IPS DF 4.7 (cell line): ENCODE results near the gene LTO1.
"Not testable (repeated sequence)": the region's sequence is repeated elsewhere in the genome, so short reads cannot be mapped to it uniquely, and the experiment has no call there.

Experiments
- DNase-seq: peaks from one replicate; pipeline ENCODE4 v3.0.0-alpha.2; 2013; ENCODE audit warnings: low spot score; ENCODE audit errors: extremely low read depth

LTO1 gene

GRCh38 chr11:69635804-69636511 lies 39.2 kb downstream of the LTO1 start:
- no peak for DNase-seq

GRCh38 chr11:69635195-69635594 lies 40.0 kb downstream of the LTO1 start:
- no peak for DNase-seq

GRCh38 chr11:69634590-69634989 lies 40.6 kb downstream of the LTO1 start:
- DNase-seq = no peak

- DNase-seq = no peak
Measured at GRCh38 chr11:69634069-69634468, 41.1 kb downstream of the LTO1 start.

GRCh38 chr11:69632900-69633299 lies 42.3 kb downstream of the LTO1 start:
- DNase-seq = no peak

- no peak for DNase-seq
Measured at GRCh38 chr11:69630424-69630823, 44.7 kb downstream of the LTO1 start.

- no peak for DNase-seq
Measured at GRCh38 chr11:69630017-69630416, 45.1 kb downstream of the LTO1 start.

GRCh38 chr11:69627551-69627950 lies 47.6 kb downstream of the LTO1 start:
- DNase-seq = no peak

- DNase-seq = no peak
Measured at GRCh38 chr11:69625476-69625875, 49.7 kb downstream of the LTO1 start.

GRCh38 chr11:69624293-69624692 lies 50.9 kb downstream of the LTO1 start:
- DNase-seq = no peak

GRCh38 chr11:69622097-69622681 lies 53.0 kb downstream of the LTO1 start:
- not testable (repeated sequence) for DNase-seq

GRCh38 chr11:69620683-69621290 lies 54.4 kb downstream of the LTO1 start:
- DNase-seq = no peak

- no peak for DNase-seq
Measured at GRCh38 chr11:69618237-69618636, 56.9 kb downstream of the LTO1 start.

GRCh38 chr11:69617682-69618081 lies 57.5 kb downstream of the LTO1 start:
- DNase-seq = no peak

GRCh38 chr11:69617220-69617619 lies 57.9 kb downstream of the LTO1 start:
- no peak for DNase-seq
